D721Med (cell line): ENCODE measurements around the gene TIMM23.
"Not testable (repeated sequence)": the region's sequence is repeated elsewhere in the genome, so short reads cannot be mapped to it uniquely, and the experiment has no call there.

ENCODE experiments used
- DNase-seq: peaks from one replicate; pipeline ENCODE4 v3.0.0; 2011; ENCODE audit warnings: low spot score; ENCODE audit not compliant: insufficient read length
- FAIRE-seq: peaks from 2 replicates; lab custom pipeline; 2011; peaks lifted over from hg19 to GRCh38; lab: Jason Lieb, UNC

The TIMM23 gene, protein sequence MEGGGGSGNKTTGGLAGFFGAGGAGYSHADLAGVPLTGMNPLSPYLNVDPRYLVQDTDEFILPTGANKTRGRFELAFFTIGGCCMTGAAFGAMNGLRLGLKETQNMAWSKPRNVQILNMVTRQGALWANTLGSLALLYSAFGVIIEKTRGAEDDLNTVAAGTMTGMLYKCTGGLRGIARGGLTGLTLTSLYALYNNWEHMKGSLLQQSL

DNA sequence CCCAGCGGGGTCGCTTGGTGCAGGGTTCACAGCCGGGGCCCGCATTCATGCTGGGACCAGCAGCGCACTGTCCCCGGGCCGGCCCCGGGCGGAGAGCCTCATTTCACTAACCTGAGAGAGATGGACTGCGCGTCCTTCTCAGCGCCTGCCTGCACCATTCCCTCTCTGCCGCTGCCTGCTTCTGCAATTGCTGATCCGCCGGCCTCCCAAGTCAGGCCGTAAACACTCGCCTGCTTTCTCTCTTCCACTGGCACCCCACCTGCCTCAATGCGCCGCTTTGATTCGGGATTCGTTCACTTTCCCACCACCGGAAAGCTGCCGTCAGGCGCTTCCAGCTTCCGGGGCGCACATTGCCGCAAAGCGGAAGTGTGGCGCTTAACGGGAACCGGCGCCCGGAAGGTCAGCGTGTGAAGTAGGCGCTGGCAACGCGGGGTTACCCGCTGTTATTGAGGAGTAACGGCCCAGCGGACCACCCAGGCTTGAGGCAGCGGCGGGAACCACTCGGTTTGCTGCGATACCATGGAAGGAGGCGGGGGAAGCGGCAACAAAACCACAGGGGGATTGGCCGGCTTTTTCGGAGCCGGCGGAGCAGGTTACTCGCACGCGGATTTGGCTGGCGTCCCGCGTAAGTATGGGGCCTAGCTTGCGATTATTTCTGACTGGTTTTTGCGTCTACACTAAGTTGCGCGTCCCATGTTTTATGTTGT lies at the start of gene TIMM23:
TSS of gene TIMM23 (plus strand) at position 384 of the 707 bp plus-strand sequence. CDS start at position 520, 136 bp downstream.
- not testable (repeated sequence) for FAIRE-seq, DNase-seq

DNA sequence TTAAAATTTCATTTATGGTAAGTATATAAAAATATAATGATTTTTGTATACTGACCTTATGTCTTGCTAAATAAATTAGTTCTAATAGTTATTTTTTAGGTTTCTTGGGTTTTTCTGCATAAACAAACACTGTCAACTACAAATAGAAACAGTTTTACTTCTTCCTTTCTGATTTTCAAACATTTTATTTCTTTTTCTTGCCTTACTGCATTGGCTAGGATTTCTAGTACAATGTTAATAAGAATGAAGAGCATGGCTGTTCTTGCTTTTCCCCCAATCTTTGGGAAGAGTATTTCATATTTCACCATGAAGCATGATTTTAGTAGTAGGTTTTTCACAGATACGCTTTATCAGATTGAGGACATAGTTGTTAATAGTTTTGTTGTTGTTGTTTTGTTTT lies 45.5 kb upstream of the TIMM23 start:
- FAIRE-seq, DNase-seq: not testable (repeated sequence)

DNA sequence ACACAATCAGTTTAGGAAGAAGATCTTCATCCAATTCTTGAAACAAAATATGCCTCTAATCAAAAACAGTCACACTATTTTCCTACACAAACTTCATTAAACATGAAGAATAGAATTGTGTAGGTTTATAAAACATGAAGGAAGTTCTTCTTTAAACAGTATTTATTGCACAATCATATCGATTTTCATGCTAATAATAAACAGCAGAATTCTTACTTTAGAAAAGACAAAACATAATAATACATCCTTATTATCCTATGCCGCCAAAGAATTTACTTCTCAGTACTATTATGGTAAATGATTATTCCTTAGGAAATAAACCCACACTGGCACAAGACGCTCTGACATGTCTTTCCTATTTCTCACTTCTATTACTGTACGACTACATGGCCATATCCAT lies 41.0 kb upstream of the TIMM23 start:
- not testable (repeated sequence) for FAIRE-seq, DNase-seq

DNA sequence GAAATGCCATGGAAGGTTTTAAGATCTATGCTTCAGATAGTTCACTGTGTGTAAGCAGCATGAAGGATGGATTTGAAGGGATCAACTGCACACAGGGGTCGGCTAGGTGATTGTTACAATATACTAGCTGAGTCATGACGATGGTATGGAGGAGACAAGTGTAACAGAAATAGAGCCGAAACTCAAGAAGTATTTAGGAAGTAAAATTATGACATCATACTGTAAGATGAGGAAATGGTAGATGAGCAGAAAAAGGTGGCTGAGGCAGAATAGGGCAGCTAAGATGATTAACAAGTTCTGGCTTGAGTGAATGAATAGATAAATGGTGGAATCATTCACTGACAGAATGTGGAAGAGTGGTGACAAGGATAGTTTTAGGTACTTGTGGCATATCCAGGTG lies 37.5 kb upstream of the TIMM23 start:
- FAIRE-seq, DNase-seq: not testable (repeated sequence)

DNA sequence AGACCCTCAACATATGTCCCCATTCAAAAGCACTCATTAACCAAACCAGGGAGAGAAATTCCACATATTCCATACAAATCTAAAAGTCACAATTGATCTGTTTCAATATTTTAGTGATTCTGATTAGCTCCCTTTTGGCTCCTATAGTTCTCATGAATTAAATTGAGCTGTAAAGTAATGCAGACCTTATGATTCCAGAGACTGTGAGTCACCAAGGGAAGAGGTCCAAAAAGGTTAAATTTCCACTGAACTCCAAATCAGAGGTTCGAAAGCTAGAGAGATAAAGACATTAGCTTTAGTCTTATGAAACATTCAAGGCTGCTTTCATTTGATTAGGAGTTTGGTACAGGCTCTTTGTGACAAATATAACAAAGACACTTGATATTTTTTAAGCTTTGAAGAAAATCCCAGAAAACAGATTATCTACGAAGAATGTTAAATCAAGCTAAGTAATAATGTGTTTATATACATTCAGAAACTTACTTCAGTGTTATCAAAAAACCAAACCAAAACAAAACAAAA lies 33.1 kb upstream of the TIMM23 start:
- DNase-seq, FAIRE-seq: not testable (repeated sequence)

DNA sequence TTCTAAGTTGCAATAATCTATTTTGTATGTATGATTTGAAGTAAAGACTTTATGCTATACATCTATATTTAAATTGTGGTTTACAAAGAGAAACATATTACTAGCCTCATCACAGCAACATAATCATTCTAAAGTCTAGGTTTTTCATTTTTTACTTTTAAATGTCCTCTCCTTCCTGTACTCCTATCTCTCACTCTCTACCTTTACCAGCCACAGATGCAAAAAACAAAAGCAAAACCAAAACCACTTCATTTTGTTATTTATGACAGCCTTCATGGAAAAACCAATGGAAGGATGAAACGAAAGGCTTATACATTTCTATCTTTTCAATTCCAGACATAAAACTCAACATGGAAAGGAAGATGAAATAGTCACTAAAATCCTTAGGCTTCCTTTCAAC lies 31.1 kb upstream of the TIMM23 start:
- DNase-seq, FAIRE-seq: not testable (repeated sequence)

DNA sequence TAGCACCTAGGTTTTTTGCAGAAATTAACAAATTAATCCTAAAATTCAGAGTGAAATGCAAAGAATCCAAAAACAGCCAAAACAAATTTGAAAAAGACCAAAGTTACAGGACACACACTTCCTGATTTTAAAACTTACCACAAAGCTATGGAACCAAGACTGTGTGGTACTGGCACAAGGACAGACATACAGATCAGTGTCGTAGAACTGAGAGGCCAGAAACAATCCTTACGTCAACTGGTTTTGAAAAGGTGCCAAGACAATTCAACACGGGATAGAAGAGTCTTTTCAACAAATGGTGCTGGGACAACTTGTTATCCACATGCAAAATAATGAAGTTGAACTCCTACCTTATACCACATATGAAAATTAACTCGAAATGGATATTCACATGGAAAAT lies 26.8 kb upstream of the TIMM23 start:
- DNase-seq, result not testable (repeated sequence)

DNA sequence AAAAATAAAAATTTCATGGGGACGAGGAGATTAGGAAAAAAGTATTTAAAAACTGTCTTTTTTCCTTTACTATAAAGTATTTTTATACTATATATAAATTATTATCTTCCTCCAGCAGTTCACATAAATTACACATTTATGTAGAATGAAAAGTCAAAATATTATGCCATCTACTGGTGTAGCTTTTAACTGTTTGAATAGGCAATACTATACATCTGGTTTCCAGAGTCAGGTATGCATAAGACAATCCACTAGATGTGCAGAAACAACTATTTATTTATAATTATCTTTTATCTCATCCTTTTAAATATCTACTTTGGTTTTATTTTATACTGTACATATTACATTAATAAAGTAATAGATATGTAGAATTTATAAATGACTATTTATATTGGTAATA lies 24.9 kb upstream of the TIMM23 start:
- FAIRE-seq, result not testable (repeated sequence)

More for the DNA sequence above, 26.8 kb upstream of the TIMM23 start:
- not testable (repeated sequence) for FAIRE-seq

DNA sequence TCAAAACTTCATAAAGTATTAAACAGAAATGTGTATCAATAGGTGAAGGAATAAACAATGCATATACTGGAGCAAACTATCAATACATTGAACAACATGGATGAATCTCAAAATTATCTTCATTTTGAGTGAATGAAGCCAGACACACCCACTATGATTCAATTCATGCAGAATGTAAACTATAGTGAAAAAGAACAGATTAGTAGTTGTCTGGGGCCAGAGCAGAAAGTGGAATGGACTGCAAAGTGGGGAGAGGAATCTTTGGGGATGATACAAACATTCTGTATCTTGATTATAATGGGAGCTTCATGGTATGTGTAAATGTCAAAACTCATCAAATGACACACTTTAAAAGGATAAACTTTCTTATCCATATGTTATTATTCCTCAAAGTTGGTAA lies 23.5 kb upstream of the TIMM23 start:
- not testable (repeated sequence) for DNase-seq, FAIRE-seq

More for the DNA sequence above, 24.9 kb upstream of the TIMM23 start:
- DNase-seq, result not testable (repeated sequence)

DNA sequence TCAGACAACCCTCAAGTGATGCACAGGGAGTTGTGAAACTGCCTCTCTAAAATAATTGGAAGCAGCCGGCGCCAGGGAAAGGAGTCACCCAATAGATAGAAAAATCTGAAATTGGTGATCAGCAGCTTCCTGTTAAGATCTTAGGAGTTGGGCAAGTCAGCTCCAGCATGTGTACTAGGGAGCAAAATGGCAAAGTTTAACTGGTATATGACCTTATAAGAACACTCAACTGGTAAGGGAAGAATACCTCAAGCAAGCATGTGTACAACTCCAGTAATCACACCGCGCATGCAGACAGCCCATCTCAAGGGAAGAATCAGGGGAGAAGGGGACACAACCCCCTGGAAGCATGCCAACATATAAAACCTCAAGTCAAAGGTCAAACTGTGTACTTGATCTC lies 17.9 kb upstream of the TIMM23 start:
- FAIRE-seq, DNase-seq: not testable (repeated sequence)

DNA sequence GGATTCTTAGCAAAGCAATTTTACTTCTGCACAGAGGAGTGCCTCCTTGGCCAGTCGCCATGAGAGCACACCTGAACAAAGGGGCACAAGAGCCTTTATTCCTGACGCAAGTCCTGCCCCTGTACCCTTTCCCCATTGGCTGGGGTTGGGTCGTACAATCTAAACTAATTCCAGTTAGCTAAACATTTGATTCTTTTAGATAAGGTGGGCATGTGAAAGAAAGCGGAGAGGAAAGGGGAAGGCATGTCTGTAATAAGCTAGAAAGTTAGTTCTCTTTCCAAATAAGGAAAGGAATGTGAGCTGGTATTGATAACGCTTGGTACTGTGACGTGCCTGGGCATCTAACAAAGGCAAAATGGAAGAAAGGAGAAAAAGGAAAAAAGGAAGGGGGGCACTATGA lies 15.7 kb upstream of the TIMM23 start:
- DNase-seq, FAIRE-seq: not testable (repeated sequence)

DNA sequence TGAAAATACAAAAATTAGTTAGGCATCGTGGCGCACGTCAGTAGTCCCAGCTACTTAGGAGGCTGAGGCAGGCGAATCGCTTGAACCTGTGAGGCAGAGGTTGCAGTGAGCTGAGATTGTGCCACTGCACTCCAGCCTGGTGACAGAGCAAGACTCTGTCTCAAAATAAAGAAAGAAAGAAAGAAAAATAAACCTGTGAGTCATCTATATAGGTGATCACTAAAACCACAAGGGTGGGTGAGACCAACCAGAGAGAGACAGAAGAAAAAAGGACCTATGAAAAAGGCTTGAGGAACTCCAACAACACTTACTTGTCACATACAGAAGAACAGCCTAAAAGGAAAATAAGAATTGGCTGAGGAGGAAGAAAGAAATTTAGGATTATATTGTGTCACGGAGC lies 14.4 kb upstream of the TIMM23 start:
- DNase-seq, FAIRE-seq: not testable (repeated sequence)

DNA sequence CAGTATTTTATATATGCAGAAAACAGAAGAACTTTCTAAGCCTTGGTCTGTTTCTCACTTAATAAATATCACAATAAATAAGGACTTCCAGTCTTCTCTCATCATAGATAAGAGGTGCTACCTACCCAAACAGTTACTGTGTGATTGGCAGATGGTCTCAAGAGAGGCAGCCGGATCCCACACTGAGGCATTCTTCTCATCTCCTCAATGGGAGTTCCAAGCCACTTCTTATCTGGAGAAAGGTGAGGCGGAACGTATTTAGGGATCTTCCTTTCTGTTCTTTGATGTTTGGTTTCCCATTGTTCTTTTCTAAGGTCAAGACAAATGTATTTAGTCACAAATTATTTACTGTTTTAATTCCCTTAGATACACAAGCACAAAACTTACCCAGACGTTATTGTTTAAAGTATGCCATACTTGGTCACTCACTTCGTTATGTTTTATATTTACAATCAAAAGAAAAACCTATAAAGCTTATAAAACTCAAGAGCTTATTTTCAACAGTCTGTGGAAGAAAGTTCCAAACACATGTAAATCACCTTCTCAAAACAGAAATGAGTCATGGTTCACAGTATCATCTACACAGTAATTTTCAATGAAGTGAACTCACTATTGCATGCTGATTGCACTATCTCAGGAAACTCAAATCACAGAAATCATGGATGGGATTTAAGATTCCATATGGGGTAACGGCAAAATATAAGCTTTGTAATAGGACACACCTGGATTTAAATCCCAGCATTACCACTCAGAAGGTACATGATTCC lies 9.4 kb upstream of the TIMM23 start:
- not testable (repeated sequence) for FAIRE-seq, DNase-seq

DNA sequence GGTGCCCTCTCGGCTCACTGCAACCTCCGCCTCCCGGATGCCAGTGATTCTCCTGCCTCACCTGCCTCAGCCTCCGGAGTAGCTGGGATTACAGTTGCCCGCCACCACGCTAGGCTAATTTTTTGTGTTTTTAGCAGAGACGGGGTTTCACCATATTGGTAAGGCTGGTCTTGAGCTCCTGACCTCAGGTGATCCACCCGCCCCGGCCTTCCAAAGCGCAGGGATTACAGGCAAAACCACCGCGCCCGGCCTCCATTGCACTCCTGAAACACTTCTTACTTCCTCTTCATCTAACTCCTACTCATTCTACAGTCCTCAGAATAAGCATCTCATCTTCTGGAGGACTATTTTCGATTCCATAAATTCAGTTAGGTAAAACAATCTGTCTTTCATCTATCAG lies 1.3 kb upstream of the TIMM23 start:
- not testable (repeated sequence) for DNase-seq, FAIRE-seq

DNA sequence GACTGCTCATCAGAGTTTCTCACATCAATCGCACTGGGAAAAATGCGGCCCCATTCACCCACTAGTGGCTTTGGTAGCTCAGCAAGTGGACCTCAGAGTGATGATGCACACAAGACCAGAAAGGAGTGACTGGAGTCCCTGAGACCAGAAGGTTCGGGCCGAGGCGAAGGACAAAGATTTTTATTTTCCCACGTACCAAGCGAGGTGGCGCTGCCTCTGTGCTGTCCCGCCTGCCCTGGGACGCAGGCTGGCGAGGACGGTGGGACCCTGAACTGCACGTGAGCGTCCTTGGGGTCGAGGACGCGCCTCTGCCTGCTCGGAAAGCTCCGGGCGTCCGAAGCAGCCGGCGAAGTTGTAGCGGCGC lies 565 bp upstream of the TIMM23 start:
- not testable (repeated sequence) for FAIRE-seq, DNase-seq

DNA sequence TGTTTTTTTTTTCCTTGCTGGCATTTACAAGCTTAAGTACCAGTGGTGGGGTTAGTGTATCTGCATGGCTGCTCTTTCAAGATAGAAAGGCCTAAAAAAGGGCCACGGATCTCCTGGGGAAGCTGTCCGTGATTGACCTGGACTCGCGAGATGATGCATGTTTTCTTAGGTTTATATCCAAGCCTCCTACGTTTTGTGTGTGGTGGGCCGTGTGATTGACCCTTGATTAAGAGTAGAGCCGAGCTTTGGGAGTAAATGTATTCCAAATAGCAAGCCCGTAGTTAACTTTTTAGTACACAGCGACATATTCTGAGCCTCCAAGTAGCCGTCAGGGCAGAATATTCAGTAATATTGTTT lies 502 bp downstream of the TIMM23 start:
- not testable (repeated sequence) for FAIRE-seq, DNase-seq

DNA sequence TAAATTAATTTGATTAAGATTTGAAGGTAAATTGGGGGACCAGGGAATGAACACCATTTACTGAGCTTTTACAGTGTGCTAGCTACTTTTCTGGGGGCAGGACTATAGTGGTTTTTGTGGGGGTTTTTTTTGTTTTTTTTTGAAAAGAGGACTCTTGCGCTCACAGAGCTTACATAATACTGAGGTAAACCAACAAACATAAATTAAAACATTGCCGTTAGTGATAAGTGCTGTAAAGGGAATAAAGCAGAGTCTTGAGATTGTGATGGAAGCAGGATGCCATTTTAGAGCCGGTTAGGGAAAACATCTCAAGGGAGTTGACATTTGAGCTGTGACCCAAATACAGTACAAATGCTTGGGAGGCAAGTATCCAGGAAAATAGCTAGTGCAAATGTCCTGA lies 1.8 kb downstream of the TIMM23 start:
- not testable (repeated sequence) for DNase-seq, FAIRE-seq

DNA sequence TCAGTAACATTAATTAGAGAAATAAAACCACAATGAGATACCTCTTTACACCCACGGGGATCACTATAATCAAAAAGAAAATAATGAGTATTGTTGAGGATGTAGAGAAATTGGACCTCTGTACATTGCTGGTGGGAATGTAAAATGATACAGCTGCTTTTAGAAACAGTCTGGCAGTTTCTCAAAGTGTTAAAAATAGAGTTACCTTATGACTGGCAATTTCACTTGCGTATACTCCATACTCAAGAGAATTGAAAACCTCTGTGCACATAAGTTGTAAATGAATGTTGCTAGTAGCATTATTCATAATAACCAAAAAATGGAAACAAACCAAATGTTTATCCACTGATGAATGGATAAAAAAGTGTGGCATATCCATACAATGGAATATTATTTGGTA lies 6.3 kb downstream of the TIMM23 start:
- not testable (repeated sequence) for FAIRE-seq, DNase-seq

DNA sequence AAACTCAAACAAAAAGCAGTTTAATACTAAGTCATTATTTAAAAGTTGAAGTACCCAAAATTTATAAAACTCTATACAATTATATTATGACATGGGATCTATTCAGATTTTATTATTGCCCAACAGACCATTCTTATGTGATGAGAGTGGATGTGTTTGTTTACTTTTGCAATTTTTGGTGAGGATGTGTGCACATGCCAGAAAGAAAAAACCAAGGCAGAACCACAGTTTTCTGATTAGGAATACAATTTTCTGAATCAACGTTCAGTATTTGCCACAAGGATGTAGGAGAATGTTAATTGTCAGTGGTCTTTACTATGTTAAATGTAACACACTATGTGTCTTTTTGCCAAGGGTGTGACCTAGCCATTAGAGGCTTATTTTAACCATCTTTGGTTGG lies 9.1 kb downstream of the TIMM23 start:
- FAIRE-seq, DNase-seq: not testable (repeated sequence)
